GM18499 (cell line): ENCODE measurements around the gene NKX1-1.
"Not testable (repeated sequence)": the region's sequence is repeated elsewhere in the genome, so short reads cannot be mapped to it uniquely, and the experiment has no call there.

ENCODE experiments used
- ATAC-seq: cut with Tn5 transposase; IDR thresholded peaks from one replicate; pipeline ENCODE4 v1.9.1; 2021; ENCODE audit warnings: moderate number of reproducible peaks; ENCODE audit not compliant: insufficient read depth, unreplicated experiment

NKX1-1 gene

GRCh38 chr4:1406394-1406980 is at the start of gene NKX1-1:
Gene NKX1-1, minus strand, starts transcription at chr4:1406442. Its CDS starts 0 bp downstream, at chr4:1406442.
- ATAC-seq, result no peak

- ATAC-seq, result no peak
These were observed 47.5 kb upstream of the NKX1-1 start for GRCh38 chr4:1453731-1454130.

- ATAC-seq, result no peak
These were observed 46.3 kb upstream of the NKX1-1 start for GRCh38 chr4:1452431-1453051.

GRCh38 chr4:1451752-1452122 is 45.5 kb upstream of the NKX1-1 start:
- no peak for ATAC-seq

GRCh38 chr4:1451106-1451751 is 45.0 kb upstream of the NKX1-1 start:
- ATAC-seq, result no peak

GRCh38 chr4:1449833-1450741 is 43.8 kb upstream of the NKX1-1 start:
- no peak for ATAC-seq

- no peak for ATAC-seq
These were observed 43.2 kb upstream of the NKX1-1 start for GRCh38 chr4:1449475-1449832.

GRCh38 chr4:1448589-1449420 is 42.6 kb upstream of the NKX1-1 start:
- ATAC-seq, result no peak

GRCh38 chr4:1447676-1448588 is 41.7 kb upstream of the NKX1-1 start:
- ATAC-seq, result no peak

- no peak for ATAC-seq
These were observed 40.5 kb upstream of the NKX1-1 start for GRCh38 chr4:1446502-1447386.

- ATAC-seq, result no peak
These were observed 39.6 kb upstream of the NKX1-1 start for GRCh38 chr4:1445716-1446445.

- ATAC-seq, result not testable (repeated sequence)
These were observed 37.5 kb upstream of the NKX1-1 start for GRCh38 chr4:1443688-1444172.

GRCh38 chr4:1427010-1427409 is 20.8 kb upstream of the NKX1-1 start:
- no peak for ATAC-seq

GRCh38 chr4:1421657-1422056 is 15.4 kb upstream of the NKX1-1 start:
- no peak for ATAC-seq

GRCh38 chr4:1419708-1420107 is 13.5 kb upstream of the NKX1-1 start:
- no peak for ATAC-seq

GRCh38 chr4:1418494-1419285 is 12.4 kb upstream of the NKX1-1 start:
- no peak for ATAC-seq
